Activated T-cell treated with anti-CD3 and anti-CD28 coated beads for 48 hours (primary cell): Measurements from ENCODE around the gene TRAK1.

Source experiments
- DNase-seq: peaks from one replicate; pipeline ENCODE4 v3.0.0-alpha.2; 2020; ENCODE audit warnings: low read depth

Gene TRAK1

GRCh38 chr3:42177801-42178150 is 86.6 kb downstream of the TRAK1 start:
- no peak for DNase-seq

DNA sequence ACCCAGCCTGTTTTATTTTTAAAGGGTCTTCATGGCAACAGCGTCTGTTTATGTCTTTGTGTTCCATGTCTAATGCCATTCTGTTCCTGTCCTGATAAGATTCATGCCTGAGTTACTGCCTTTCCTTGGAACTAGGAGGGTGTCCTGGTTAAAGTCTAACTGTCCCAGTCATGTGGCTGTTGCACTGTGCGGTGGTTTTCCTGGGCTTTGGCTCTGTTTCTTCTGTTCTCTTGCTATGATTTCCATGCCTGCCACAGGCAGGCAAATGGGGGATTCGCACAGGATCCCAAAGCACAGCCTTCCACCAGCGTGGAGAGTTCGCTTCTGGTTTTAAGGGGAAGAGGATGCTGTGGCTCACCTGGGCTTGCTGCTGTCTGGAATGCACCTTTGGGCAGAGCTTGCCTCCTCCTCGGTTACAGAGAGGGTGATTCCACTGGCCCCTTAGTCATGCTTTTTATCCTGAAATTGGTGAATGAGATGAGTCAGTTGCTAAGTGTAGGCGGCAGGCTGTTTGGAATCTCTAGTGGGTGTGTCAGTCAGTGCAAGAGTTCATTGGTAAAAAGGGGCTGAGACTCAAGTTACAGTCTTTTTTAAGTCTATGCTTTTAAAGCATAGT is 88.1 kb downstream of the TRAK1 start:
- no peak for DNase-seq

GRCh38 chr3:42180901-42181300 is 89.7 kb downstream of the TRAK1 start:
- DNase-seq: no peak

DNA sequence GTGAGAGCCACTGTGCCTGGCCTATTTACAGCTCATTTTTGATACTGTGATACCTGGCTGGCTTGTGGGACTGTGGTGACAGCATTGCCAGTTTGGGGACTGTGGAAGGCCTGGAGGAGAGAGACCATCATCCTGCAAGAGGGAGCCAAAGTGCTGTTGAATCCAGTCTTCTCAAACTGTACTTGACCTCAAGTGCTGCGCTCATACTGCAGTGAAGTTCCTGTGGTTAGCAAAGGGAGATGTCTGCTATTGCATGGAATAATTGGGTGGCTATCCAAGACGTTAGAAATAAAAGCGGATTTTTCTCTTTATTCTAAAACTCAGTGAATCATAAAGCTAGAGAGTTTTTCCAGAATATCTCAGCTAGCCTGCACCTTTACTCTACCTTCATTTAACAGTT is 91.4 kb downstream of the TRAK1 start:
- DNase-seq: no peak

- no peak for DNase-seq
Observed at GRCh38 chr3:42183991-42184632, 93.0 kb downstream of the TRAK1 start.

- DNase-seq: no peak
Observed at GRCh38 chr3:42184651-42185443, 93.7 kb downstream of the TRAK1 start.

DNA sequence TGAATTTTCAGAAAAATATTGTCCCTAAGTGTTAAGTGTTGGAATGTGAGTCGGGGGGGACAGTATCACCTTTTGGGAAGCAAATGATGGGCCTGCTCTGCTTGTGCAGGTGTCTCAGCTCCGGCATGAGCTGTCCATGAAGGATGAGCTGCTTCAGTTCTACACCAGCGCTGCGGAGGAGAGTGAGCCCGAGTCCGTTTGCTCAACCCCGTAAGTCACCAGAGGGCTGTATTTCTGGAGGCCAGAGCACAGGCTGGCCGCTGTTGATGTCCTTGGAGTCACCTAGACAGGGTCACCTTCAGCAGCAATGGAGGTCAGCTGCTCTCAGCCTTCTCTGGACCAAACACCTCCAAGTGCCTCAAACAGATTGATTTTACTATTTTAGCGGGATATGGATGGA is 96.8 kb downstream of the TRAK1 start:
- DNase-seq: no peak

- no peak for DNase-seq
Observed at GRCh38 chr3:42188376-42188775, 97.2 kb downstream of the TRAK1 start.

- no peak for DNase-seq
Observed at GRCh38 chr3:42189001-42189460, 97.9 kb downstream of the TRAK1 start.

GRCh38 chr3:42189736-42190135 is 98.6 kb downstream of the TRAK1 start:
- DNase-seq: no peak

GRCh38 chr3:42190701-42191442 is 99.7 kb downstream of the TRAK1 start:
- peak; percentile 48 for DNase-seq

- DNase-seq: no peak
Observed at GRCh38 chr3:42191443-42191747, 100.2 kb downstream of the TRAK1 start.

- DNase-seq: no peak
Observed at GRCh38 chr3:42192334-42193200, 101.4 kb downstream of the TRAK1 start.

DNA sequence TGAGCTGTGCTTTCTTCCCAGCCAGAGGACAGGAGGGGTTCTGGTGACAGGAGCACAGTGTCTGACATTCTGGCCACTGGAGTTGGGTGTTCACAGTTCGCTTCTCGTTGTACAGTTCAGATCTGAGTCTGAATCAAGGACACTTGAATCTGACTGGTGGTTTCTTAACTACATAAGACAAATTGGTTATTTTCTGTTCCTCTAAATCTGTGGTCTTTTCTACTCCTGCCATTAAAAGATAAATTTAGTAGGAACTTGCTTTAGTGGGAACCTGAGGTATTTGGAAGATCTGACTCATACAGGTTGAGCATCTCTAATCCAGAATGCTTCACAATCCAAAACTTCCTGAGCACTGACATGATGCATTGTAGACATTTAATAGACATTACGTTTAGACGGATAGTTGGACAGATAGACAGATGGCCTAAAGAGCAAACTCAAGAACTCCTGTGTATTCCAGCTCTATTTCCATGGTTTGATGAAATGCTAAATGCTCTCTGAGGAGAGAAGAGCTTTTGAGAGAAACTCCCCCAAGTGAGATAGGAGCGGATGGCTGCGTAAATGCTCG is 103.9 kb downstream of the TRAK1 start:
- DNase-seq: no peak

GRCh38 chr3:42195879-42196330 is 104.7 kb downstream of the TRAK1 start:
- DNase-seq: no peak

- DNase-seq: no peak
Observed at GRCh38 chr3:42198709-42199108, 107.6 kb downstream of the TRAK1 start.

GRCh38 chr3:42202217-42202865 is 111.2 kb downstream of the TRAK1 start:
- DNase-seq: no peak

DNA sequence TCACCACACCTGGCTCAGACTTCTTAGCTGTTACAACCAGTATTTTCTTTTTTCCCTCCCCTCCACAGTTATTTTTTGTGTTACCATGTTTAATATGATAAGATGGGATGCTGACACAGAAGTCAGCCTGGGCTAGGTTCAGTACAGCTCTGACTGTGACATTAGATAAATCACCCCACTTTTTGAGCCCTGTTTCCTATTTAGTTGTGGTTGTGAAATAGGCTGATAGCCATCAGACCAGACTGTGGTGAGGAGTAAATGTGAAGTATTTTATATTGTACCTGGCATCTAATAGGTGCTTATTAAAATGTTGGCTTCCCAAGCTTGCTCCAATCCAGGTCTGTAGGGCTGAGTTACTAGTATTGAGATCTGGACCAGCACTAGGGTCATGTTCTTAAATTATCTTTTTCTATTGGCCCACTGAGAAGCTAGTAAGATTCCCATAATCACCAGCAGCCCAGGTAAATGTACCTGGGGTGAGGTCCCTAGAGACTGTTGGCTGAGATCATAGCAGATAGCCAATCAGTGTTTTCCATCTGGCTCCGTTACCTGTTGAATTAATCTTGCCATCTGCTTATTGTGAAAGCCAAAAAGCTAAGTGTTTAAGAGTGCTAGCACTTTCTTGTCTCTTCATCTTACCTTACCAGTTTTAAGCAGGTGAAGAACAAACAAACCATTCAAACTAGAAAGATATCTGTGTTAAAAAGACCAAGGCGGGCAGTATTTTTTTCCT is 113.9 kb downstream of the TRAK1 start:
- DNase-seq: no peak

DNA sequence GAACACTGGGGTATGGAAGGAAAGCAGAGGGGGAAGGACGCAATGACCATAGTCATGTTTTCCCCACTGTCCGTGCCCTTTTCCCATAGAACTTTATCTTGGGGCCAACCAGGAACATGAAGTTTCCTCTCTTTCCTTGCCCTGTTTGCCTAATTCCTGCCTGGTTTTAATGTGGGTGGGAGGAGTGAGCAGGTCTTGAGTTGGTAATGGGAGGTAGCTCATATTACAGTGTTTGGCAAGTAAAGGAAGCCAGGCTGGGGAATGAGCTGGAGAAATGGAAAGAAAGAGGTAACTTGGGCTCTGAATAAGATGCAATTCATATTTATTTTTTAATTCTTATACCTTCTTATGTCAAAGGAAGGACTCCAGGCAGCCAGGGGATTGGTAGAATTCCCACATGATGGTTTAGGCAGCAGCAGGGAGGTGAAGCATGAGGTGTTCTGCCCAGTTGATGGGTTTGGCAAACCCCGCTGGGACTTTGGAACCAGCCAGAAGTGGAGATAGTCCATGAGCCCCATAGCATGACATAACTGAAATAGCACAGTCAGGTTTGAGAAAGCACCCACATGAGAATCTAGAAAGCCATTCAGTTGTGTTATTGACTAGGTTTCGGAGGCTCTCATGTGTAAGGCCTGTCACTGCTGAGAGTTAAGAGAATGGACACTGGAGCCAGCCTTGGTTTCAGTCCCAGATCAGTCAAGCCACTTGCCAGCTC is 114.8 kb downstream of the TRAK1 start:
- DNase-seq: no peak
